HL-60 (cell line): ENCODE data around the gene PPP1R10.

ENCODE experiments used
- GABPA ChIP-seq: IDR thresholded peaks from 2 replicates; pipeline ENCODE4 v1.6.1; 2012; ENCODE audit warnings: low read depth
- POLR2AphosphoS5 ChIP-seq: IDR thresholded peaks from 2 replicates; pipeline ENCODE4 v1.6.1; 2012; ENCODE audit warnings: low read depth
- TF ChIP-seq, protein P1 (sequence below): IDR thresholded peaks from one replicate; pipeline ENCODE4 v1.5.1; 2011; ENCODE audit warnings: low read length, control low read depth, inconsistent platforms; ENCODE audit not compliant: insufficient read depth
- TF ChIP-seq, protein P2 (sequence below): IDR thresholded peaks from 2 replicates; pipeline ENCODE4 v1.6.1; 2012; ENCODE audit warnings: low read depth; ENCODE audit not compliant: insufficient replicate concordance

DNA sequence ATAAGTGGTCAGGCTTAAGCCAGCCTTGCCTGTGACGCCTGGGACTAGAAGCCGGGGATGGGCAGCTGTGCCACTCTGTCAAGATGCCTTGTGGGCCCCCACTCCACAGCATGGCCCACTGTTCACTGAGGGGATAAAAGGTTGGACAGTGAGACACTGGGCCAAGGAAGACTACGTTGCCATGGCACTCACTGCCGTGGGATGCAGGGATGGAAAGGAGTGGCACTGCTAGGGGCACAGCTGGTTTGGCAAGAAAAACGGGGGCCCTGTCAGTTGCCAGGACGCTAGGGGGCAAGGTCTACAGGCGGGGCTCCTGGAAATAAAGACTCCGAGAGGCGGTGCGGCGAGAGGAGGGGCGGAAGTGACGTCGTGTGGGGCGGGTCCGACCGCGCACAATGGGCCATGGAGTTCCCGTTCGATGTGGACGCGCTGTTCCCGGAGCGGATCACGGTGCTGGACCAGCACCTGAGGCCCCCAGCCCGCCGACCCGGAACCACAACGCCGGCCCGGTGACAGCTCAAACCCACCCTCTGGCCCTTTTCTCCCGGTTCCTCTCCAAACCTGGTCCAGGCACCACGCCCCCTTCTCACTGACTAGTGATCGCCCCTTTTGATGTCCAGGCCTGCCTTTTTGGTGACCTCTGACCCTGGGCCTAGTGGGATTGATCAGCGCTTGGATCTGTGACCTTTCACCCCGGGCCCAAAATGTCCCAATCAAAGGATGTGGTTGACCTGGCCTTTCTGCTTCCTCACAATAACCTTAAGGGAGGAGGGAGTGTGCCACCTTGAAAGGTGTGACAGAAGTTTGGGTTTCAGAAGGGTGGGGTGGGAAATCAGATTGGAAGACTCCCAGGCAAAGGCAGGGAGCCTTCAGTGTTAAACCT lies 9.7 kb upstream of the PPP1R10 start, which contains the start of gene ATAT1:
- TF ChIP-seq, protein P1, sequence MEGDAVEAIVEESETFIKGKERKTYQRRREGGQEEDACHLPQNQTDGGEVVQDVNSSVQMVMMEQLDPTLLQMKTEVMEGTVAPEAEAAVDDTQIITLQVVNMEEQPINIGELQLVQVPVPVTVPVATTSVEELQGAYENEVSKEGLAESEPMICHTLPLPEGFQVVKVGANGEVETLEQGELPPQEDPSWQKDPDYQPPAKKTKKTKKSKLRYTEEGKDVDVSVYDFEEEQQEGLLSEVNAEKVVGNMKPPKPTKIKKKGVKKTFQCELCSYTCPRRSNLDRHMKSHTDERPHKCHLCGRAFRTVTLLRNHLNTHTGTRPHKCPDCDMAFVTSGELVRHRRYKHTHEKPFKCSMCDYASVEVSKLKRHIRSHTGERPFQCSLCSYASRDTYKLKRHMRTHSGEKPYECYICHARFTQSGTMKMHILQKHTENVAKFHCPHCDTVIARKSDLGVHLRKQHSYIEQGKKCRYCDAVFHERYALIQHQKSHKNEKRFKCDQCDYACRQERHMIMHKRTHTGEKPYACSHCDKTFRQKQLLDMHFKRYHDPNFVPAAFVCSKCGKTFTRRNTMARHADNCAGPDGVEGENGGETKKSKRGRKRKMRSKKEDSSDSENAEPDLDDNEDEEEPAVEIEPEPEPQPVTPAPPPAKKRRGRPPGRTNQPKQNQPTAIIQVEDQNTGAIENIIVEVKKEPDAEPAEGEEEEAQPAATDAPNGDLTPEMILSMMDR: no peak
- TF ChIP-seq POLR2AphosphoS5 (peak; percentile 88; the same call in 1 of the 2 replicates), GABPA (peak; percentile 61)
- TF ChIP-seq, protein P2, sequence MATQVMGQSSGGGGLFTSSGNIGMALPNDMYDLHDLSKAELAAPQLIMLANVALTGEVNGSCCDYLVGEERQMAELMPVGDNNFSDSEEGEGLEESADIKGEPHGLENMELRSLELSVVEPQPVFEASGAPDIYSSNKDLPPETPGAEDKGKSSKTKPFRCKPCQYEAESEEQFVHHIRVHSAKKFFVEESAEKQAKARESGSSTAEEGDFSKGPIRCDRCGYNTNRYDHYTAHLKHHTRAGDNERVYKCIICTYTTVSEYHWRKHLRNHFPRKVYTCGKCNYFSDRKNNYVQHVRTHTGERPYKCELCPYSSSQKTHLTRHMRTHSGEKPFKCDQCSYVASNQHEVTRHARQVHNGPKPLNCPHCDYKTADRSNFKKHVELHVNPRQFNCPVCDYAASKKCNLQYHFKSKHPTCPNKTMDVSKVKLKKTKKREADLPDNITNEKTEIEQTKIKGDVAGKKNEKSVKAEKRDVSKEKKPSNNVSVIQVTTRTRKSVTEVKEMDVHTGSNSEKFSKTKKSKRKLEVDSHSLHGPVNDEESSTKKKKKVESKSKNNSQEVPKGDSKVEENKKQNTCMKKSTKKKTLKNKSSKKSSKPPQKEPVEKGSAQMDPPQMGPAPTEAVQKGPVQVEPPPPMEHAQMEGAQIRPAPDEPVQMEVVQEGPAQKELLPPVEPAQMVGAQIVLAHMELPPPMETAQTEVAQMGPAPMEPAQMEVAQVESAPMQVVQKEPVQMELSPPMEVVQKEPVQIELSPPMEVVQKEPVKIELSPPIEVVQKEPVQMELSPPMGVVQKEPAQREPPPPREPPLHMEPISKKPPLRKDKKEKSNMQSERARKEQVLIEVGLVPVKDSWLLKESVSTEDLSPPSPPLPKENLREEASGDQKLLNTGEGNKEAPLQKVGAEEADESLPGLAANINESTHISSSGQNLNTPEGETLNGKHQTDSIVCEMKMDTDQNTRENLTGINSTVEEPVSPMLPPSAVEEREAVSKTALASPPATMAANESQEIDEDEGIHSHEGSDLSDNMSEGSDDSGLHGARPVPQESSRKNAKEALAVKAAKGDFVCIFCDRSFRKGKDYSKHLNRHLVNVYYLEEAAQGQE: no peak
